Esophagus muscularis mucosa (tissue), 4 donors: ENCODE measurements around the gene CNGA1. TPM values are rescaled to one million over a fixed set of nuclear protein-coding genes. Genes with fewer than 3 reads are reported as not detected.

ENCODE experiments used
- DNase-seq: peaks from one replicate; pipeline ENCODE4 v3.0.0-alpha.2; 2017; ENCODE audit errors: extremely low spot score
- H3K27ac ChIP-seq, 4 donors: fragments of 200-600 bp; sonication (generic); replicated peaks in 1 of 4; 1 replicate in 3 of 4; 2 replicates in 1 of 4; pipeline ENCODE4 v1.5.1; 2016 to 2019; ENCODE audit warnings: mild to moderate bottlenecking in 1 of 4
- H3K27me3 ChIP-seq, 4 donors: fragments of 200-600 bp; sonication (generic); one replicate each; pipeline versions ENCODE4 v1.5.1 to v1.6.0; 2016 to 2019
- H3K36me3 ChIP-seq, 4 donors: fragments of 200-600 bp; sonication (generic); one replicate each; pipeline ENCODE4 v1.5.1; 2016 to 2019
- H3K4me1 ChIP-seq, 4 donors: fragments of 200-600 bp; sonication (generic); one replicate each; pipeline ENCODE4 v1.5.1; 2016 to 2019
- H3K4me3 ChIP-seq, 4 donors: fragments of 200-600 bp; sonication (generic); 1 replicate in 2 of 4; 2 replicates in 2 of 4; pipeline ENCODE4 v1.5.1; 2016 to 2019; ENCODE audit warnings: mild to moderate bottlenecking in 4 of 4, moderate library complexity in 1 of 4
- H3K9me3 ChIP-seq, 4 donors: fragments of 200-600 bp; sonication (generic); 1 replicate in 3 of 4; 2 replicates in 1 of 4; pipeline ENCODE4 v1.5.1; 2016 to 2019
- EP300 ChIP-seq: sonication (generic); formaldehyde crosslinking; IDR thresholded peaks from one replicate; pipeline ENCODE4 v1.6.1; 2017; ENCODE audit warnings: antibody characterized with exemption
- POLR2A ChIP-seq: fragments of 450-650 bp; IDR thresholded peaks from one replicate; pipeline ENCODE4 v1.6.1; 2017; ENCODE audit warnings: antibody characterized with exemption, moderate library complexity, mild to moderate bottlenecking, low read depth
- POLR2AphosphoS5 ChIP-seq, 2 donors: sonication (generic); formaldehyde crosslinking; IDR thresholded peaks; one replicate each; pipeline ENCODE4 v1.6.1; 2017; ENCODE audit warnings: antibody characterized with exemption in 2 of 2
- WGBS: methylation state at CpG from one replicate; pipeline ENCODE4 v1.1.5; 2018; 5-methylcytosine and 5-hydroxymethylcytosine counted together
- intact Hi-C: fragments of 100-400 bp; cut with DNase I; formaldehyde crosslinking; loops from one replicate; pipeline ENCODE4 v1.15.1; 2023
- total RNA-seq, 4 donors: library from RNA; depleted of rRNA; stranded (reverse); fragments of >200 nt; gene quantifications; one replicate each; pipeline versions ENCODE4 v1.1.0 to v1.2.1, GENCODE V29; 2016
- TF ChIP-seq, protein P1 (sequence below), 3 experiments: fragments of 200-600 bp in 2 of 3; fragments of 450-650 bp in 1 of 3; sonication (generic) in 2 of 3; IDR thresholded peaks; one replicate each; pipeline ENCODE4 v1.5.1; 2017 to 2019; ENCODE audit warnings: antibody characterized with exemption in 3 of 3, mild to moderate bottlenecking in 2 of 3, moderate library complexity in 1 of 3

Gene CNGA1
- total RNA-seq, 4 donors from 2014 or later, result 0.33 to 4.0 TPM; not detected in 2

DNA sequence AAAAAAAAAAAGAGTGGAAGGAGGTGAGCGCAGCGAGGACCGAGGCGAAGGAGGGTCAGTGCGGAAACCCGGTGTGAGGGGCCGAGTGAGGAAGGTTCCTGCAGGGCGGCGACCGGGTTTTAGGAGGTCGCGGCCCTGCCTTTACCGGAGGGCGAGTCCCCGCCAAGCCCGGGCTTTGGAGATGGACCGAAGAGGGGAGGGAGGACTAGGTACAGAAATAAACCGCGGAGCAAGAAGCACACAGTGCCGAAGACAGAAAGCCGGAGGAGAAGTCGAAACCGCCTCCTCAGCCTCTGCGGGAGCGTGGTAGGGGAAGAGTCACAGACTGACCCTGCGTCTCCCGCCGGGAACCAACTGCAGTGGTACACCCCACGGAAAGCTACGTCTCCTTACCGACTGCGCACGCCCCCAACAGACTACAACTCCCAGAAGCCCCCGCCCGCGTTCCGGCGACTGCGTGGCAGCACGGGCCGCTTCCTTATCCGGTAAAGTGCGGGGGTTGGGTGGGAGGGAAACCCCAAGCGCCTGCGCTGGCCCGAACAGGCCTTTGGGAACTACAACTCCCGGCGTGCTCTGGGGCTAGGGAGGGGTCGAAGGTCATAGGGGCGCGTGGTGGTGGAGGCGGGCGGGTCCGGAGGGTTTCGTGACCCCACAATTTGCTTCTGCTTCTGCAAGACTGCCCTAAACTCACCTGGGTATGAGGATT, 102.1 kb downstream of the CNGA1 start, which contains the start of gene NFXL1:
TSS of gene NFXL1 (minus strand) at position 364 of the 706 bp plus-strand sequence. CDS start 380 bp downstream, outside the sequence.
- Histone ChIP-seq H3K27me3 (no peaks in the 10 kb centered on the region), H3K27ac (peak within 1 kb of the TSS; percentile 81 to 88 (median 84)), H3K4me3 (peak within 1 kb of the TSS; percentile 85 to 92 (median 90)), H3K9me3 (no peaks in the 10 kb centered on the region), H3K36me3 (peaks cover 10 to 19% (median 12%) of the 10 kb centered on the region in 4 donors), H3K4me1 (peaks cover 11 to 20% (median 17%) of the 10 kb centered on the region in 4 donors)
- intact Hi-C loops, result loop anchor here (10.0 kb wide), 1 partner anchor 450 kb away; the partner anchor contains the start of gene COMMD8
- TF ChIP-seq EP300, result no peak
- peak; percentile 27 for TF ChIP-seq POLR2A
- TF ChIP-seq, protein P1, sequence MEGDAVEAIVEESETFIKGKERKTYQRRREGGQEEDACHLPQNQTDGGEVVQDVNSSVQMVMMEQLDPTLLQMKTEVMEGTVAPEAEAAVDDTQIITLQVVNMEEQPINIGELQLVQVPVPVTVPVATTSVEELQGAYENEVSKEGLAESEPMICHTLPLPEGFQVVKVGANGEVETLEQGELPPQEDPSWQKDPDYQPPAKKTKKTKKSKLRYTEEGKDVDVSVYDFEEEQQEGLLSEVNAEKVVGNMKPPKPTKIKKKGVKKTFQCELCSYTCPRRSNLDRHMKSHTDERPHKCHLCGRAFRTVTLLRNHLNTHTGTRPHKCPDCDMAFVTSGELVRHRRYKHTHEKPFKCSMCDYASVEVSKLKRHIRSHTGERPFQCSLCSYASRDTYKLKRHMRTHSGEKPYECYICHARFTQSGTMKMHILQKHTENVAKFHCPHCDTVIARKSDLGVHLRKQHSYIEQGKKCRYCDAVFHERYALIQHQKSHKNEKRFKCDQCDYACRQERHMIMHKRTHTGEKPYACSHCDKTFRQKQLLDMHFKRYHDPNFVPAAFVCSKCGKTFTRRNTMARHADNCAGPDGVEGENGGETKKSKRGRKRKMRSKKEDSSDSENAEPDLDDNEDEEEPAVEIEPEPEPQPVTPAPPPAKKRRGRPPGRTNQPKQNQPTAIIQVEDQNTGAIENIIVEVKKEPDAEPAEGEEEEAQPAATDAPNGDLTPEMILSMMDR (IDR thresholded peaks at IDR 0.05), result no peak
- peak; percentile 89 to 95 for TF ChIP-seq POLR2AphosphoS5 (IDR thresholded peaks at IDR 0.05)
- WGBS, result 1% methylated on average over 50 of the region's 55 CpGs
- DNase-seq, result peak; percentile 98

DNA sequence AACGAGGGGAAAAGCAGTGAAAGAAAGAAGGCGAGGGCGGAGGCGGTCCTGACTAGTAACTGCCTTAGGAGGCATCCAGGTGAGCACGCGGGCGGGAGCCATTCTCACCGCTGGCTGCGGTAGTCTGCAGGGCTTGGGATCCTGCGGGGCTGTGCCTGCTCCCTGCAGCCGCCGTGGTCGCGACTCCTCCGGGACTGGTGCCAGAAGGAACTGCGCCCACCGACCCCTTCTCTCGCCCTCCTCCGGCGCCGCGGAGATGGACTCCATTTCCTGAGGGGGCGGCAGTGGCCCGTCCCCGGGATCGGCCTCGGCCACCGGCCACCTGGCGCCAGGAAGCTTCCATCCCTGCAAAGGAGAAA, 102.6 kb downstream of the CNGA1 start:
- no peak for DNase-seq
- WGBS, result 0% methylated on average over 12 of the region's 29 CpGs
- no peak for TF ChIP-seq POLR2A
- TF ChIP-seq EP300, result no peak
- TF ChIP-seq, protein P1 (IDR thresholded peaks at IDR 0.05), result no peak
- TF ChIP-seq POLR2AphosphoS5 (IDR thresholded peaks at IDR 0.05), result no peak
- Histone ChIP-seq H3K27ac (peak overlapping the region; percentile 81 to 88 (median 84)), H3K4me3 (peak overlapping the region; percentile 85 to 92 (median 90)), H3K9me3 (no peaks in the 10 kb centered on the region), H3K27me3 (no peaks in the 10 kb centered on the region), H3K36me3 (peaks cover 10 to 24% (median 17%) of the 10 kb centered on the region in 4 donors), H3K4me1 (peaks cover 11 to 20% (median 17%) of the 10 kb centered on the region in 4 donors)
- intact Hi-C loops, result loop anchor here (10.0 kb wide), 1 partner anchor 449 kb away; the partner anchor contains the start of gene COMMD8

DNA sequence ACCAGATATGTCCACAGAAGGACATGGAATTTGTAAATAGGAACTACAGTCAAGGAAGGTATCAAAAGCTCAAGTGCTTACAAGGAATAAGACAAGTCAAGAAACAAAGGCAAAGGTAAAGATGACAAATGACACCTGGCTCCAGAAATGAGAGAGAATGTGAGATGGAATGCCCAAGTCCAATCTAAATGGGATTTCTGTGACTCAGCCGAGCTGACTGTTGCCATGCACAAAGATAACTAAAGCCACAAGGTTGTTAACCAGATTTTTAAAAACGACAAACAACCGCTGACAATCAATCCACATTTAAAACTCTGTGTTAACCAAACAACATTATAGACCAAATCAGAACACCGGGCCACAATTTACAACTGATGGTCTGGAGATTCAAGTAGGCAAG, 103.2 kb downstream of the CNGA1 start:
- DNase-seq, result no peak
- Histone ChIP-seq H3K36me3 (peaks cover 10 to 28% (median 18%) of the 10 kb centered on the region in 4 donors), H3K9me3 (no peaks in the 10 kb centered on the region), H3K27ac (peak overlapping the region in 1 of 4 donors; percentile 82), H3K27me3 (no peaks in the 10 kb centered on the region), H3K4me1 (peaks cover 11 to 20% (median 17%) of the 10 kb centered on the region in 4 donors), H3K4me3 (peak overlapping the region; percentile 85 to 92 (median 90))
- intact Hi-C loops, result loop anchor here (10.0 kb wide), 1 partner anchor 449 kb away; the partner anchor contains the start of gene COMMD8
- WGBS, result 15% methylated on average over 4 of the region's 4 CpGs
- TF ChIP-seq EP300 (no peak), POLR2A (no peak), POLR2AphosphoS5 (IDR thresholded peaks at IDR 0.05) (no peak)
- TF ChIP-seq, protein P1 (IDR thresholded peaks at IDR 0.05), result no peak

DNA sequence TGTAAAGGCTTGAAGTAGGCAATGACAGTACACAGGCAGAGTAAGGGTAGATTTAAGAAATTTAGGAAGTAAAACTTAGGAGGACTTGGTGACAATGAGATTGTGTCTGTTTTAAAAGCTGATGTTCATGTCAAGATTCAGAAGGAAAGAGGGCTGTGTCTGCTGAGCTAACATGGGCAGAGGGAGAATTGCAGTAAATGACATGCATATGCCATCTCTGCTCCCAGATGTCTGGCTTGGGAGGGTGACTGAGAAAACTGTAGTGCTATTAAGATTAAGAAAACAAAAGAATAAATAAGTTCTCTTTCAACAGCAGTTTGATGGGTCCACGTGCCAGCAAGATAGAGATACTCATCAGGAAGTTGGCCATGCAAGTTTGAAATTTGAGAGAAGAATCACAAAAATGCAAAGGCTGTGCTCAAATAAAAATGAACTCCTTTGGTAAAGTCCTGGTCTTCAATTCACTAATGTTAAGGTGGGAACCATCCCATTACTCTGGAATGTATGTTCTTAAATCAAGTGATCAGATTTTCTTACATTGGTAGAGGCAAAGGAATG, 109.3 kb downstream of the CNGA1 start:
- H3K36me3 ChIP-seq, result peaks cover 34 to 86% (median 44%) of the 10 kb centered on the region in 4 donors
- WGBS, result 0% methylated on average over 1 of the region's 1 CpG

More for the DNA sequence above, 109.3 kb downstream of the CNGA1 start:
- peaks cover 0 to 6% (median 4%) of the 10 kb centered on the region in 4 donors for H3K4me1 ChIP-seq
- H3K27ac ChIP-seq, result no peak overlapping the region
- no peak overlapping the region for H3K4me3 ChIP-seq
- no peak for DNase-seq
- intact Hi-C loops, result no loop called here
- TF ChIP-seq POLR2A, result no peak
- no peak for TF ChIP-seq EP300
- TF ChIP-seq, protein P1 (IDR thresholded peaks at IDR 0.05), result no peak
- no peak for TF ChIP-seq POLR2AphosphoS5 (IDR thresholded peaks at IDR 0.05)
- H3K9me3 ChIP-seq, result no peaks in the 10 kb centered on the region
- H3K27me3 ChIP-seq, result no peaks in the 10 kb centered on the region
